ENCODE results near the gene IKZF2. TPM values are rescaled to one million over a fixed set of nuclear protein-coding genes. Genes with fewer than 3 reads are reported as not detected.

The IKZF2 gene
- total RNA-seq, 1 experiment from 2014 or later: 8.8 TPM

DNA sequence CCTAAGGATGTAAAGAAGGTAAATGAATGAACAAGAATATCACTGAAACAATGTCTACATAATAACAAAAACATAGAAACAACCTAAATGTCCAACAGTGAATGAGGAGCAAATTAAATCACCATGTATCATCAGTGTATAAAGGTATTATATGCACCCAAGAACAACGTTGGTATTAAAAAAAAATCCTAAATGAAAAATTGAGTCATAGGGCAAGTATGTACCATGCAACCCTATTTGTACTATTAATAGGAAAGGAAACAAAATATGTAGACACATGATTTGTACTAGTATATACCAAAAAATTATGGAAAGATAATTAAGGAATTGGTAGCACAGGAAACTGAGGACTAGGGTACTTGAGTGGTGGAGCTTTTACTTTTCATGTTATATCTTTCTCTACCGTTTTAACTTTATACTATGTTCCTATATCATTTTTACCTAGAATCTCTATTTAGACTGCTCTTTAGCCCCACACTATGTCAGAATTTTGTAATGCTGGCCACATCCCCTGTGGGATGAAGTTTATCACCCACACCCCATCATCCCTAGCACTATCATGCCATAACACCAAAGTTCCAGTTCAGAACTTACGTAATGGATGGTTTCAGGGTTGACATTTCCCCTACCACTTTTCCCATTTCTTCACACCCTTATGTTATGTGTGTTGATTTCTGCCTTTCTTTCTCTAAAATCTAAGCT lies 25.6 kb downstream of the IKZF2 start:
- ChIA-PET POLR2A (interaction anchor here (1.0 kb wide), 1 partner anchor 20 kb away, joined by 3 read pairs; no protein-coding TSS in a partner anchor), CTCF (interaction anchor here (0.6 to 1.3 kb wide), 3 partner anchors 25 to 87 kb away, joined by 4 to 7 read pairs (median 4); no protein-coding TSS in a partner anchor)
- DNase-seq (ENCODE audit: unreplicated experiment): no peak
- Mint-ChIP-seq H3K36me3 (ENCODE audit: insufficient read depth, unreplicated experiment) (peaks cover 13% of the 10 kb centered on the region), H3K27me3 (ENCODE audit: insufficient read depth, unreplicated experiment) (no peaks in the 10 kb centered on the region), H3K9me3 (ENCODE audit: unreplicated experiment) (no peaks in the 10 kb centered on the region), H3K27ac (ENCODE audit: low read depth, unreplicated experiment) (peak overlapping the region; percentile 47), H3K4me1 (ENCODE audit: insufficient read depth, unreplicated experiment) (peaks cover 40% of the 10 kb centered on the region), H3K4me3 (ENCODE audit: unreplicated experiment) (no peak overlapping the region)
- intact Hi-C loops (cut with micrococcal nuclease): no loop called here
- BruUV-seq (replicated peaks): no TSS peak
- TF ChIP-seq, protein P1, sequence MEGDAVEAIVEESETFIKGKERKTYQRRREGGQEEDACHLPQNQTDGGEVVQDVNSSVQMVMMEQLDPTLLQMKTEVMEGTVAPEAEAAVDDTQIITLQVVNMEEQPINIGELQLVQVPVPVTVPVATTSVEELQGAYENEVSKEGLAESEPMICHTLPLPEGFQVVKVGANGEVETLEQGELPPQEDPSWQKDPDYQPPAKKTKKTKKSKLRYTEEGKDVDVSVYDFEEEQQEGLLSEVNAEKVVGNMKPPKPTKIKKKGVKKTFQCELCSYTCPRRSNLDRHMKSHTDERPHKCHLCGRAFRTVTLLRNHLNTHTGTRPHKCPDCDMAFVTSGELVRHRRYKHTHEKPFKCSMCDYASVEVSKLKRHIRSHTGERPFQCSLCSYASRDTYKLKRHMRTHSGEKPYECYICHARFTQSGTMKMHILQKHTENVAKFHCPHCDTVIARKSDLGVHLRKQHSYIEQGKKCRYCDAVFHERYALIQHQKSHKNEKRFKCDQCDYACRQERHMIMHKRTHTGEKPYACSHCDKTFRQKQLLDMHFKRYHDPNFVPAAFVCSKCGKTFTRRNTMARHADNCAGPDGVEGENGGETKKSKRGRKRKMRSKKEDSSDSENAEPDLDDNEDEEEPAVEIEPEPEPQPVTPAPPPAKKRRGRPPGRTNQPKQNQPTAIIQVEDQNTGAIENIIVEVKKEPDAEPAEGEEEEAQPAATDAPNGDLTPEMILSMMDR (IDR thresholded peaks at IDR 0.05; ENCODE audit: unreplicated experiment): peak; percentile 12

DNA sequence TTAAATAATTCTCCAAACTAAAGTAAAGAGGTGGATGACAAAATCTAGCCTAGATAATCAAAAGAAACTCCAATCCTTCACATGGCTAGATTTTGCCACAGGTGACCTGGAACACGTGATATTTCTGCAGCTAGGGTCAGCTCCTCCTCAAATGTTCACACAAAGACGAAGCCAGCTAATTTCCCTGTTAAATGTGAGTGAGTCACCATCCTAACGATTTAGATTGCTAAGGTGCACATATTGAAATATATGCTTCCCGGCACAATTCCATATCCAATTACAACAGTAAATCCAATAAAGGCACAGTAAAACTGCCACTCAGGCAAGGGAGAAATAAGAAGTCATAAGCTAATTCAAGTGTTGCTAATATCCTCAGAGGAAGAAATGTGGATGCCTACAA lies 28.7 kb downstream of the IKZF2 start:
- intact Hi-C loops (cut with micrococcal nuclease): no loop called here
- Mint-ChIP-seq H3K4me1 (ENCODE audit: insufficient read depth, unreplicated experiment) (peaks cover 54% of the 10 kb centered on the region), H3K36me3 (ENCODE audit: insufficient read depth, unreplicated experiment) (no peaks in the 10 kb centered on the region), H3K9me3 (ENCODE audit: unreplicated experiment) (no peaks in the 10 kb centered on the region), H3K27ac (ENCODE audit: low read depth, unreplicated experiment) (peak overlapping the region; percentile 52), H3K27me3 (ENCODE audit: insufficient read depth, unreplicated experiment) (no peaks in the 10 kb centered on the region), H3K4me3 (ENCODE audit: unreplicated experiment) (no peak overlapping the region)
- CTCF ChIA-PET: interaction anchor here (0.7 to 1.0 kb wide), 2 partner anchors 26 to 231 kb away, joined by 3 to 4 read pairs; no protein-coding TSS in a partner anchor
- TF ChIP-seq, protein P1 (IDR thresholded peaks at IDR 0.05; ENCODE audit: unreplicated experiment): no peak
- peak; percentile 51 for DNase-seq (ENCODE audit: unreplicated experiment)
- BruUV-seq (replicated peaks): no TSS peak
- POLR2A ChIA-PET: no interaction called here

DNA sequence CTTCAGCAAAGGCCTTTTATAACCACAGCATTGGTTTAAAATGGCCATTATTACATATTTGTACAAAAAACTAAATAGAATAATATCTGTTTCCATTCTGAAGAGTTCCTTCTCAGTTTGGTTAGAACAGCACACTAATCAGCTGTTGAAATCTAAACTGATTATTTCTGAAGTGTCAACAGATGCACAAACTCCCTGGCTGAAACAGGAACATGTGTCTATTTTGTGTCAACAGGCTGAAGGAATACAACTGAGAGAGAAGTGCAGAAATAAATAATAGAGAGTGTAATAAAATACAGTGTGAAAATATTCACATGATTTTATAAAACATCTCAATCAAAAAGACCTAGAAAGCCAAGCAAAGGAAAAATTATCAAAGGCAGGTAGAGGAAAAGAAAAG lies 29.7 kb downstream of the IKZF2 start:
- ChIA-PET CTCF (interaction anchor here (1.0 kb wide), 1 partner anchor 27 kb away, joined by 4 read pairs; no protein-coding TSS in a partner anchor), POLR2A (no interaction called here)
- Mint-ChIP-seq H3K4me3 (ENCODE audit: unreplicated experiment) (no peak overlapping the region), H3K36me3 (ENCODE audit: insufficient read depth, unreplicated experiment) (no peaks in the 10 kb centered on the region), H3K4me1 (ENCODE audit: insufficient read depth, unreplicated experiment) (peaks cover 57% of the 10 kb centered on the region), H3K27ac (ENCODE audit: low read depth, unreplicated experiment) (peak overlapping the region; percentile 41), H3K27me3 (ENCODE audit: insufficient read depth, unreplicated experiment) (no peaks in the 10 kb centered on the region), H3K9me3 (ENCODE audit: unreplicated experiment) (no peaks in the 10 kb centered on the region)
- intact Hi-C loops (cut with micrococcal nuclease): no loop called here
- BruUV-seq (replicated peaks): no TSS peak
- DNase-seq (ENCODE audit: unreplicated experiment): no peak
- TF ChIP-seq, protein P1 (IDR thresholded peaks at IDR 0.05; ENCODE audit: unreplicated experiment): no peak

DNA sequence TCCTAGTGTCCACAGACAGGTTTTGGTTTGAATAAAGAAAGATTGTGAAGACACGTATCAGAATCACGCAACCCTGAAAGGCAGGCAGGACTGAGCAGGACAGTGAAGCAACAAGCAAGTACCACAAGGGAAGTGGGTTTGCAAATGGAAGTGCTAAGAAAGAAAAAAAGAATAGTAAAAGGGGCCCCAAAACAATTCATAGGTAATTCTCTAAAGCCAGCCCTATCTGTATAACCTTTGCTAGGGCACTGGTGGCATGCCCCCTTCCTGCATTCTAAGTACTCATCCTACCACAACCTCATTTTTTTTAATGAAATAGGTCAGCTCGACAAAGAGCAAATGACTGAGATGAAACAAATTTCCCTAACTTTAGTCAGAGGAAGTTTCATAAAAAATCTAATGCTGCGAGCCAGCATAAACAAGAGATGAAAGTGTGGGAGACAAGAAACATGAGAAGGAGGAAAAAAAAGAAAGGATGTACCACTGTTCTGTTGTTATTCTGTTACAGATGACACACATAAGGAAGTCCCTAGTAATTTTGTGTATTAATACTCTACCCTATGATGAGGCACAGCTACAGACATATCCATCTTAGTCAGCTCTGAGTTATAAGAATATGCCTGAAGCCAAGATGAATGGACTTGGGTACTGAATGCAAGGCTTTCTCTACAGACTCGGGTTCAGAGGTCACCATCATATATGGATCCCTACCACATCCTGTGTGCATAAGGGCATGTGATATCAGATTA lies 32.2 kb downstream of the IKZF2 start:
- peak overlapping the region; percentile 8 for H3K4me3 Mint-ChIP-seq (ENCODE audit: unreplicated experiment)
- TF ChIP-seq, protein P1 (IDR thresholded peaks at IDR 0.05; ENCODE audit: unreplicated experiment): no peak
- peak; percentile 66 for DNase-seq (ENCODE audit: unreplicated experiment)
- no peaks in the 10 kb centered on the region for H3K9me3 Mint-ChIP-seq (ENCODE audit: unreplicated experiment)
- peaks cover 46% of the 10 kb centered on the region for H3K4me1 Mint-ChIP-seq (ENCODE audit: insufficient read depth, unreplicated experiment)
- ChIA-PET POLR2A (interaction anchor here (0.6 to 0.9 kb wide), 2 partner anchors 48 to 72 kb away, joined by 3 to 4 read pairs; no protein-coding TSS in a partner anchor), CTCF (no interaction called here)
- no peaks in the 10 kb centered on the region for H3K27me3 Mint-ChIP-seq (ENCODE audit: insufficient read depth, unreplicated experiment)
- no peaks in the 10 kb centered on the region for H3K36me3 Mint-ChIP-seq (ENCODE audit: insufficient read depth, unreplicated experiment)
- intact Hi-C loops (cut with micrococcal nuclease): no loop called here
- H3K27ac Mint-ChIP-seq (ENCODE audit: low read depth, unreplicated experiment): peak overlapping the region; percentile 82
- no TSS peak for BruUV-seq (replicated peaks)
